Spleen (tissue), 7 donors: ENCODE measurements around the gene METTL6.

Experiments
- CTCF ChIP-seq, 11 experiments: fragments of 200-600 bp in 7 of 11; fragments of 450-650 bp in 4 of 11; sonication (generic) in 4 of 11; IDR thresholded peaks in 8 of 11; conservative IDR thresholded peaks in 3 of 11; 1 replicate in 7 of 11; 2 replicates in 4 of 11; pipeline versions ENCODE4 v1.4.0 to v1.8.0; 2016 to 2021; ENCODE audit warnings: antibody characterized with exemption in 11 of 11, inconsistent platforms in 4 of 11, mild to moderate bottlenecking in 1 of 11
- POLR2A ChIP-seq, 3 donors: fragments of 450-650 bp; IDR thresholded peaks; one replicate each; pipeline ENCODE4 v1.5.1; 2017; ENCODE audit warnings: antibody characterized with exemption in 3 of 3, mild to moderate bottlenecking in 1 of 3
- donor health status: DM: no; HTN: no; CAD: no; lungs with moderate emphysema.
- donor health status: DM: no; HTN: no; CAD: no.
- donor health status: DM: no; HTN: no; CAD: no.

GRCh38 chr3:15451216-15452113 lies 24.1 kb upstream of the METTL6 start:
- TF ChIP-seq CTCF (IDR thresholded peaks at IDR 0.05 in 8 of 11, conservative IDR thresholded peaks at IDR 0.05 in 3 of 11) (no peak), POLR2A (IDR thresholded peaks at IDR 0.05) (no peak)
